SKM-1 (cell line): Measurements from ENCODE around the gene MRTFB.

Experiments
- DNase-seq: peaks from one replicate; lab custom pipeline; 2025; ENCODE audit not compliant: unreplicated experiment; lab: John Stamatoyannopoulos, UW

Gene MRTFB

GRCh38 chr16:14280541-14280940 lies 209.4 kb downstream of the MRTFB start:
- no peak for DNase-seq

- DNase-seq = no peak
These were observed 212.7 kb downstream of the MRTFB start for GRCh38 chr16:14283786-14284185.

- DNase-seq = no peak
These were observed 213.3 kb downstream of the MRTFB start for GRCh38 chr16:14284371-14284770.

- DNase-seq = no peak
These were observed 213.9 kb downstream of the MRTFB start for GRCh38 chr16:14284930-14285512.

- peak; percentile 66 for DNase-seq
These were observed 214.6 kb downstream of the MRTFB start for GRCh38 chr16:14285513-14286367.

GRCh38 chr16:14286368-14287230 lies 215.5 kb downstream of the MRTFB start:
- DNase-seq = no peak

- no peak for DNase-seq
These were observed 218.7 kb downstream of the MRTFB start for GRCh38 chr16:14289692-14290340.

GRCh38 chr16:14291286-14291685 lies 220.2 kb downstream of the MRTFB start:
- no peak for DNase-seq

- DNase-seq = no peak
These were observed 221.1 kb downstream of the MRTFB start for GRCh38 chr16:14292051-14292825.

- DNase-seq = no peak
These were observed 225.5 kb downstream of the MRTFB start for GRCh38 chr16:14296663-14297062.

- no peak for DNase-seq
These were observed 227.4 kb downstream of the MRTFB start for GRCh38 chr16:14298374-14299122.

- no peak for DNase-seq
These were observed 229.6 kb downstream of the MRTFB start for GRCh38 chr16:14300705-14301168.

- DNase-seq = no peak
These were observed 230.3 kb downstream of the MRTFB start for GRCh38 chr16:14301169-14302030.

GRCh38 chr16:14302031-14302398 lies 230.9 kb downstream of the MRTFB start:
- no peak for DNase-seq

GRCh38 chr16:14302399-14303181 lies 231.5 kb downstream of the MRTFB start:
- no peak for DNase-seq

- no peak for DNase-seq
These were observed 232.1 kb downstream of the MRTFB start for GRCh38 chr16:14303182-14303618.

GRCh38 chr16:14303639-14304394 lies 232.7 kb downstream of the MRTFB start:
- no peak for DNase-seq
